Posterior vena cava (tissue), 2 donors: Measurements from ENCODE around the gene LTA4H. TPM values are rescaled to one million over a fixed set of nuclear protein-coding genes. Genes with fewer than 3 reads are reported as not detected.
"Not testable (repeated sequence)": the region's sequence is repeated elsewhere in the genome, so short reads cannot be mapped to it uniquely, and the experiment has no call there.

Experiments
- DNase-seq: peaks from one replicate; pipeline ENCODE4 v3.0.0-alpha.2; 2020; ENCODE audit warnings: low spot score
- intact Hi-C, 2 donors: fragments of 100-400 bp; cut with DNase I; formaldehyde crosslinking; loops; one replicate each; pipeline versions ENCODE4 v1.14.1 to v1.14.2; 2022 to 2023
- long read RNA-seq, 2 donors: library from polyadenylated mRNA; unstranded; transcript quantifications; one replicate each; pipeline ENCODE4 v2.0.0, GENCODE V29; 2020 to 2021
- total RNA-seq, 2 donors: library from RNA; stranded (reverse); fragmentation: NEBNext Ultra II Directional; extraction: Animal tissue kit (Norgen Biotek cat#: 25700); gene quantifications; one replicate each; pipeline ENCODE4 v1.2.1, GENCODE V29; 2021
- donor health status: DM: yes; HTN: yes; CAD: no.
- donor health status: DM: yes; HTN: yes; CAD: no.

LTA4H gene
- 10 to 100 TPM; 38.2 to 38.4 TPM for total RNA-seq
- long read RNA-seq, donor 1, transcript LTA4H-201 (19 exons, 2,139 nt), result major isoform, 11 of 15 reads
- long read RNA-seq, donor 1, partial matches to known transcripts, result 3 of 15 reads
- long read RNA-seq, donor 1, other reads (novel, unspliced or antisense), result 1 of 15 reads
- long read RNA-seq, donor 2, transcript LTA4H-201 (19 exons, 2,139 nt), result major isoform, 100 of 132 reads
- long read RNA-seq, donor 2, partial matches to known transcripts, result 8 of 132 reads
- long read RNA-seq, donor 2, other reads (novel, unspliced or antisense), result 24 of 132 reads

DNA sequence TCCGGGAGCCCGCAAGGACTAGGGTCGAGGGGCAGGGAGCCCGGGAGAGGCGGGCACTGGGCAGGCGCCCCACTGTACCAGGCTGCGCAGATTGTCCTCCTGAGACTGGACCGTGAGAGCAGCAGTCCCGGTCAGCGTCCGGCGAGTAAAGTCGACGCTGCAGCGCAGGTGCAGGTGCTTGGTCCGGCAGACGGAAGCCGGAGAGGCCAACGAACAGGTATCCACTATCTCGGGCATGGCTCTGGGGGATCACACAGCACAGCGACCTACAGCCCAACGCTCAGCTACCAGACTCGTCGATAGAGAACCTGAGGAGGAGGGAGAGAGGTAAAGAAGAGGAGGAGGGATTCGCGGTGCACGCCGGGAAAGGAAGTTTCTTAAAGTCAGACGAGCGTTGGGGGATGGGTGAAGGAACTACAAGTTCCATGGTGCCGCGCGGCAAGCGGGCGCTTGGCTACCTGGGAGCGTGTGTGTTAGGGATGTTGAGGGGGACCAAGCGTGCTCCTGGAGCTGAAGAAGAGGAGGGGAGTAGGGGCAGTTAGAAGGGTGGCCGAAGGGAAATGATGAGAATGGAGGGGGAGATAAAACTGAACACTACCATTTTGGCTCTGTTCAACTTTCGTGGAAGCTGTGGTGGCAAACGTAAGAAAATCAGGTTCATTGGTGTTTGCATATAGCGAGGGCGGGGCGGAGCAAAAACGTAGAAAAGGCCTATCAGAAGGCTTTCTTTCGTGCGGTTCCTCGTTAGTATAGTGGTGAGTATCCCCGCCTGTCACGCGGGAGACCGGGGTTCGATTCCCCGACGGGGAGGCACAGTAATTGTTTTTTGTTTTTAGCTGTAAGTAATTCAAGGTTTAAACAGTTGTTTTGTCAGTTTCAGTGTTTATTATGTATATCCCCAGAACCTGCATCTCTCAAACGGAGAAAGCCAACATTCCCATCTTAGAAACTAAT is at the start of gene LTA4H:
LTA4H (minus strand) TSS at position 305 of the 954 bp plus-strand sequence; CDS start at position 237, 68 bp downstream.
- intact Hi-C loops, result no loop called here
- DNase-seq, result peak; percentile 98

DNA sequence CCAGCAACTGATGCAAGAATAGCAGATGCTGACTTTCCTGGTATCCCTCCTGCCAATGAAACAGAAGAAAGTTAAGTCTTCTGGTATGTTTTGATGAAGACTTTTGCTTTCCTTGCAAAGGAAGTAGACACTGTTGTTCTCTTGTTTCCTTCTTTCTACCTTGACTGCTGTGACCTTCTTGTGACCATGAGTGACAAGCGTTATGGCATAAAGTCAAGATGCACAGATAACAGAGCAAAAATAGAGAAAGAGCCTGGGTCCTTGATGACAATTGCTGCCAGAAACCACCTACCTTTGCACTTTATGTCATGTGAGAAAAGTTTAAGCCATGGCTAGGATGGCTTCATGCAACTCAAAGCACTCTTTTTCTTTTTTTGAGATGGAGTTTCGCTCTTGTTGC is 49.2 kb upstream of the LTA4H start:
- intact Hi-C loops, result no loop called here
- DNase-seq, result no peak

DNA sequence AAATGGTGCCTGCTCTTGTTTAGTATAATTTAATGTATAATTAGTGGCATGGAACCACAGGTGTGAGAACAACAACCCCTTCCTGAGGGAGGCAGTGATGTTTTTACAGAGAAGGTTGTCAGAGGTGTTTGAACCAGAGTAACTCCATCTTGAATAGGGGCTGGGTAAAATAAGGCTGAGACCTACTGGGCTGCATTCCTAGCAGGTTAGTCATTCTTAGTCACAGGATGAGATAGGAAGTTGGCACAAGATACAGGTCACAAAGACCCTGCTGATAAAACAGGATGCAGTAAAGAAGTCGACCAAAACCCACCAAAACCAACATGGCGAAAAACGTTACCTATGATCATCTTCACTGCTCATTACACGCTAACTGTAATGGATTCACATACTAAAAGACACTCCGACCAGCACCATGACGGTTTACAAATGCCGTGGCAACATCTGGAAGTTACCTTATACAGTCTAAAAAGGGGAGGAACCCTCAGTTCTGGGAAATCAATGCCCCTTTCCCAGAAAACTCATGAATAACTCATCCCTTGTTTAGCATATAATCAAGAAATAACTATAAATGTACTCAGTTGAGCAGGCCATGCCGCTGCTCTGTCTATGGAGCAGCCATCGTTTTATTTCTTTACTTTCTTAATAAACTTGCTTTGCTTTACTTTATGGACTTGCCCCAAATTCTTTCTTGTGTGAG is 47.8 kb upstream of the LTA4H start:
- intact Hi-C loops, result no loop called here
- no peak for DNase-seq

DNA sequence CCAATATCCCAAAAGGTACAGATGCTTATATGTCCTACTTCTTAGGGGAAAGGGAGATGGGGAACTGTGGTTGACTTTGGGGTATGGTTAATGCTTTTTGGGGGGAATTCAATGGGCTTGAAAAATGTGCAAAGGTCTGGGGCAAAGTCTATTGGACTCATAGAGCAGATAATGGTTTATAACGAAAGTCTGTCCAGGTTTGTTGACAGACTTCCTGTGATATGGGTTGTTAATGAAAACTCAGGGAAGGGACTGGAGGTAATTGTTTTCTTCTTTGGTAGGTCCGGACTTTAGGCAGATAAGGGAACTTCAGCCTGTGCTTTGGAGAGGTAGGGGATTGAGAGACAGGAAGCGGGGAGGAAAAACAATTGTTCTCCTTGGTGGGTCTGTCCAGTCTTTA is 46.2 kb upstream of the LTA4H start:
- no peak for DNase-seq
- intact Hi-C loops, result no loop called here

DNA sequence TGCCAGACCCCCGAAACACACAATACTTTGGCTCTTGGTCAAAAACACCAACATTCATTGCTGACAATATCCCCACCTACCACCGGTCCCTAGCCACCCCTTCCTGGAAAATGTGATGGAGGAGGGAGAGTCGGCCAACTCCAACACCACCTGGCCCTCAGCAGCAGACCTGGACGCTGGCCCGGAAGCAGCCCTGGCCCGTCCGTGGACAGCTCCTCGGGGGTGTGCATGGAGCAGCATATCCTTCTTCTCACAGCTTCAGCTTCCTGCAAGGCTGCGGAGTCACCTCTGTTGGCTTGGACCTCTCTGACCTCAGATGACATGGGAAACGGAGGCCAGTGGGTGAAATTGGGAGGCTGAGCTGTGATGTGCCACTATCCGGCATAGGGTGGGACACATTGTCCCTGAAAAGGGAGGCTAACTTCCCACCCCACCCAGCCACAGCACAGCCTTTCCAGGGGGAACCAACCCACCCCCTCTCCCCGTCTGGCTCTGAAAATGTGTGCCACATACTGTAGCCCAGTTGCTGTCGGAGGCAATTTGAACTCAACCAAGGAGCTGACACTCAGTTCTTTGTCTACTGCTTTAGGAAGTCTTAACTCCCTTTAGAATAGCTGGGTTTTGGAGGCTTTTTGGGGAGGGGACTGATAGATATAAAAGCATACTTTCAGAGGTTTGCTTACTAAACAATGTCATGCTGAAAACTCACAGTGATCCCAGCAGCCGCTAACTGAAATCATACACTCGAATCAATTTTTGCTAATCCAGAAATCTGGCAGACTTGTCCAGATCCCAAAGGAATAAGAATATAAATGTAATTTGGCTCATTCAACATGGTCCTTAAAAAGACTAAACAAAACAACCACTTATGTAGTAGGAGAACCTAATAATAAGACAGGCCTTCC is 43.1 kb upstream of the LTA4H start:
- intact Hi-C loops, result no loop called here
- peak; percentile 88 for DNase-seq

DNA sequence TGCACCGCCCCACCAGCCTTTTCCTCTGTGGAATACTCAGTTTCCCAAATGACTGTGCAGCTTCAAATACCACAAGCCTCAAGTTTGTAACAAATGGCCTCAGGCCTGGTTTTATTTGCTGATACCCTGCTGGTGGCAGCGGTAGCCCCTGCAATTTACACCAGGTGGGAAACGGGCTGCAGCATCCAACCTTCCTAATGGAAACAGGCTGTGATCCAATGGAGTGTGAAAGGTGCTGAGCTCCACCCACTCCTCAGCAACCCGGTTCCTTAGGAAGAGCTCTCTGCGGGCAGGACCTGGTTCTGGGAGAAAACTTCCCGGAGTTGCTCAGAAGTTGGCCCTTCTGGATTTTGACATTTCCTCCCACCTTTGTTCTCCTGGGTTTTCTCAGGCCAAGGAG is 41.7 kb upstream of the LTA4H start:
- no peak for DNase-seq
- intact Hi-C loops, result no loop called here

DNA sequence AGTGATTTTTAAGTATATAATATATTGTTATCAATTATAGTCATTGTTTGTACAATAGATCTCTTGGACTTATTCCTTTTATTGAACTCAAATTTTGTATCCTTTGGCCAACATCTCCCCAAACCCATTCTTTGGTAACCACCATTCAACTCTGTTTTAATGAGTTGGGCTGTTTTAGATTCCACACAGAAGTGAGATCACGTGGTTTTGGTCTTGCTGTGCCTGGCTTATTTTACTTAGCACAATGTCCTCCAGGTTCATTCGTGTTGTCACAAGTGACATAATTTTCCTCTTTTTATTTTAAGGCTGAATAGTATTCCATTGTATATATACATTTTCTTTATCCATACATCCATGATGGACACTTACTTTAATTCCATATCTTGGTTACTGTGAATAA is 40.2 kb upstream of the LTA4H start:
- DNase-seq, result no peak
- intact Hi-C loops, result no loop called here

DNA sequence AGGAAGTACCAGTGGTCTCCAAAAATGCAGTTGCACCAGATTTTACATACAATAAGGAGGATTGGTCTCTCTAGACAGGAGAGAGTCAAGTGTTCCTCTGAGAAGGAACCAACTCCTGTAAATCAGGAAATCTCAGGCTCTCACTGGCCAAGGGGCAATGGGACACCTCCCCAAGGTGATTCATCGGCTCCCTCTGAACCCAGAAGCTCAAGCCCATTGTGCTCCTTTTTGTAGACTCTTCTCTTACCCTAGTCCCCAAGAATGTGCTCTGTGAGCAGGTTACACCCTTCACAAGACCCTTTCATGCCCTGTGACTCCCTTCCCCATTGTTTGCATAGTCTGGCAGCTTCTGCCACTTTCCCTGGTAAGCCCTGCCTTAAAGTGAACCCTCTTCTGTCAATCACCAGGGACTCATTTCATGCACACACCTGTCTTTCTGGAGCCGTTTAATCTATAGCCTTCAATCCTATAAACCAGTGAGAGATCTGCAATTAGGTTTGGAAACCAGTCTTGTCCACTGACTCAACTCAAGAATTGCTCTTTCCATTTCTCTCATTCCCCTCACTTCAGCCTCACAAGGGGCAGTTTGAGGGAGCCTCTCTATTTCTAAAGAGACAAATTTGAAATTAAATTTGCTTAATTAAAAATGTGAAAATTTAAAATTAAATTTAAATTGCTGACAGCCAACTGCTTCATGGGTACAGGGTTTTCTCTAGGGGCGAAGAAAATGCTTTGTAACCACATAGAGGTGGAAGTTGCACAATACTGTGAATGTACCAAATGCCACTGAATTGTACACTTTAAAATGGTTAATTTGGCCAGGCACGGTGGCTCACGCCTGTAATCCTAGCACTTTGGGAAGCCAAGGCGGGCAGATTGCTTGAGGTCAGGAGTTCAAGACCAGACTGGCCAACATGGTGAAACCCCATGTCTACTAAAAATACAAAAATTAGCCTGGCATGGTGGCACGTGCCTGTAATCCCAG is 38.3 kb upstream of the LTA4H start:
- intact Hi-C loops, result no loop called here
- DNase-seq, result no peak

DNA sequence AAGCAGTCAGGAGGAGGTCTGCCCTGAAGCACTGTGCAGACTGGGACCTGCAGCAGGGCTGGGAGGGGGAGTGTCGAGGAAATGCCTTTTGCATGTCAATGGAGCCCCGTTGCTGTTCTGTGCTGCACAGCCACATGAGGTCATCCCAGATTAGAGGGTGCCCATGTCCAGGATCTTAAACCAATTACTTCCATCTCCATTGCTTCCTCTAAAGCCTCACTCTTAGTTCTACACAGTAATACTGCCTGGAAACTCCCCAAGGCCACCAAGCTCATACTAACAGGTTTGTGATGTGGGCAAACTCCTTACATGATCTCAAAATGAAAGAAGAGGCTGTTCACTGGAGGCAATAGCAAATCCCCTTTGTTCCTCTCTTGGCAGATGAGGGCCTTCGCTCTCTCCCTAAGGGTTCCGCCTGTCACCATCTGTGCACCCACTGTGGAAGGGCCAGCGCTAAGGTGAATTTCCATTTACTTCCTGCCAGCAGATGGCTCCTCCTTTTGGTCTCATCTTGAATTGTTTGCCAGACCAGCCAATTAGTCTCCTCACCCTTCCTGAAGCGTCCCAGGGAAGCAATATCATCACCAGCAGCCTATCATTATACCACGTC is 35.4 kb upstream of the LTA4H start:
- DNase-seq, result no peak
- intact Hi-C loops, result no loop called here

DNA sequence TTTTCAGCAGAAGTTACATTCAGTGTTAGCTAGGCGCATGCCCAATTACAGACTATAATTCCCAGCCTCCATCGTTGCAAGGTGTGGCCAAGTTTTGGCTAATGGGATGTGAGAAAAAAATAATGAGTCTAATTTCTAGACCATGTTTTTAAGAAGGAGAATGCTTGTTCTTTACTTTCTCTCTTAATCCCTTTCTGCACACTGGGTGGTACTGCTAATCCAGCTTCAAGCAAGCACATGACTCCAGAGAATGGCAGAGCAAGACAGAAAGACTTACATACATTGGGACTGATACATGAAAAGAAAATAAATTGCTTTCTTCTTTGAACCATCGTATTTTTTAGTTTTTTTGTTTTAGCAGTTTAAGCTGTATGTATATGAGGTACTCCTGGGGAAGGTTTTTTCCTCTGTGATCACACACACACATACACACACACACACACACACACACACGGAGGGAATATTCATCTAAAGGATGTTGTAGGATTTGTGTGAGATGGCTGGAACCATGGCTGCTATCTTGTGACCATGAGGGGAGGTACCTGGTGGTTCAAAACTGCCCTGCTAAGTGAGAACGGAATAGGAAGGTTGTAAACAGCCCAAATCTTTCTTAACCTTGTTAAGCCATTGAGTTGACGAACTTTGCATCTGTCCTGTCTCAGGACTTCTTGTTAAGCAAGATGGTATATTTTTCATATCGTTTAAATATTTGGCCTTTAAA is 34.3 kb upstream of the LTA4H start:
- intact Hi-C loops, result loop anchor here (10.0 kb wide), 2 partner anchors 335 to 445 kb away; partner anchors contain the start of gene CDK17 (in 1 of the 2)

DNA sequence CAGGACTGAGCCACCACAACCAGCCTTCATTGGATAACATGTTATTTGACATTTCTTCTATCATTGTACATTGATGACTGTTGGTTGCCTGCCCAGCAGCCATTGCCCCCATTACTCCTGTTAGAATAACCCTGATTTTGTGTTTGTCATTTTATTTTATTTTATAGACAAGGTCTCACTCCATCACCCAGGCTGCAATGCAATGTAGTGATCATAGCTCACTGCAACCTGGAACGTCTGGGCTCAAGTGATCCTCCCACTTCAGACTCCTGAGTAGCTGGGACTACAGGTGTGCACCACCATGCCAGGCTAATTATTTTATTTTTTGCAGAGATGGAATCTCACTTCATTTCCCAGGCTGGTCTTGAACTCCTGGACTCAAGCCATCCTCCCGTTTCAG is 33.2 kb upstream of the LTA4H start:
- intact Hi-C loops, result loop anchor here (10.0 kb wide), 2 partner anchors 336 to 446 kb away; partner anchors contain the start of gene CDK17 (in 1 of the 2)
- no peak for DNase-seq

More for the DNA sequence above, 34.3 kb upstream of the LTA4H start:
- DNase-seq, result no peak

DNA sequence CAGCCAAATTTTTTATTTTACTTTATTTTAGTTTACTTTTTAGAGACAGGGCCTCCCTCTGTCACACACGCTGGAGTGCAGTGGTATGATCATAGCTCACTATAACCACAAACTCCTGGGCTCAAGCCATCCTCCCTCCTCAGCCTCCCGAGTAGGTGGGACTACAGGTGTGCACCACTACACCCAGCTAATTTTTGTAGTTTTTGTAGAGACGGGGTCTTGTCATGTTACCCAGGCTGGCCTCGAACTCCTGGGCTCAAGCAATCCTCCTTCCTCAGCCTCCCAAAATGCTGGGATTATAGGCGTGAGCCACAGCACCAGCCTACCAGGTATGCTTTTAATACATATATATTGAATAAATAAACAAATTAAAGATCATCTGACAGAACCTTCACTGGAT is 32.7 kb upstream of the LTA4H start:
- DNase-seq, result no peak
- intact Hi-C loops, result loop anchor here (10.0 kb wide), 2 partner anchors 337 to 447 kb away; partner anchors contain the start of gene CDK17 (in 1 of the 2)

DNA sequence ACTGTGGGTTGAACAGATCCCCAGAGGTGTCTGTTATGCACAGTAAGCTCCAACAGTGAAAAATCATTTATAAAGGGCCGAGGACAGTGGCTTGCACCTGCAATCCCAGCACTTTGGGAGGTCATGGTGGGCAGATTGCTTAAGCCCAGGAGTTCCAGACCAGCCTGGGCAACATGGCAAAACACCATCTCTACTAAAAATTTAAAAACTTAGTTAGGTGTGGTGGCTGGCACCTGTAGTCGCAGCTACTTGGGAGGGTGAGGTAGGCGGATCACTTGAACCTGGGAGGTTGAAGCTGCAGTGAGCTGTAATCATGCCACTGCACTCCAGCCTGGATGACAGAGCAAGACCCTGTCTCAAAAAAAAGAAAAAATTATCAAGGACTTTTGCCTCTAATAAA is 30.4 kb upstream of the LTA4H start:
- intact Hi-C loops, result loop anchor here (10.0 kb wide), 2 partner anchors 339 to 449 kb away; partner anchors contain the start of gene CDK17 (in 1 of the 2)
- not testable (repeated sequence) for DNase-seq

DNA sequence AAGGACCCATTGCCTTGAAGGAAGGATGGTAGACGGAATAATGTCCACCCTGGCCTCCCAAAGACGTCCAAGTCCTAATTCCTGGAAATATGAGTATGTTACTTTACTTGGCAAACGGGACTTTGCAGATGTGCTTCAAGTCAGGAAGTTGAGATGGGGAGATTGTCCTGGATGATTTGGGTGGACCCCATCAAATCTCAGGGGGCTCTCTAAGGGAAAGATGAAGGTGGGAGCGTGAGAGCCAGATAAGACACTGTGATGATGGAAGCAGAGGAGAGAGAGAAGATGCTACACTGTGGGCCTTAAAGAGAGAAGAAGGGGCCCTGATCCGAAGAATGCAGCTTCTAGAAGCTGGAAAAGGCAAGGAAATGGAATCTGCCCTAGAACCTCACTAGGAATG is 29.6 kb upstream of the LTA4H start:
- intact Hi-C loops, result loop anchor here (5.0 to 10.0 kb wide), 4 partner anchors 152 to 450 kb away; partner anchors contain the start of gene CDK17 (in 1 of the 2)

DNA sequence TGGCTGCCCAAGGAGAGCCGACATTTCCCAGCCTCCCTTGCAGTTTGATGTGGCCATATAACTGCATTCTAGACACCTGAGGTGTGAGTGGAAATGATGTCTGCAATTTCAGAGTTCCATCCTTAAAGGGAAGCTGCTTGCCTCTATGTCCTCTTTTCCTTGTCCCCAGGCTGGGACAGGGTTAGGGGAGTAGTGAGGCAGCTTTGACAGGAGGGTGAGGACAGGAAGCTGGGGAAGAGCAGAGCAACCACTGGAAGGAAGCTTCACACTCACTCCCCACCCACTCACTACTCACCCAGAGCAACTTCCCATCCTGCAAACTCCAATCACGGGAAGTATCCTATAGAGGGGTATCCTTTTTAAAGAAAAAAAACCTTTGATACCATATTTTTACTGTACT is 28.9 kb upstream of the LTA4H start:
- intact Hi-C loops, result loop anchor here (5.0 to 10.0 kb wide), 4 partner anchors 153 to 451 kb away; partner anchors contain the start of gene CDK17 (in 1 of the 2)
- DNase-seq, result no peak

More for the DNA sequence above, 29.6 kb upstream of the LTA4H start:
- DNase-seq, result no peak

DNA sequence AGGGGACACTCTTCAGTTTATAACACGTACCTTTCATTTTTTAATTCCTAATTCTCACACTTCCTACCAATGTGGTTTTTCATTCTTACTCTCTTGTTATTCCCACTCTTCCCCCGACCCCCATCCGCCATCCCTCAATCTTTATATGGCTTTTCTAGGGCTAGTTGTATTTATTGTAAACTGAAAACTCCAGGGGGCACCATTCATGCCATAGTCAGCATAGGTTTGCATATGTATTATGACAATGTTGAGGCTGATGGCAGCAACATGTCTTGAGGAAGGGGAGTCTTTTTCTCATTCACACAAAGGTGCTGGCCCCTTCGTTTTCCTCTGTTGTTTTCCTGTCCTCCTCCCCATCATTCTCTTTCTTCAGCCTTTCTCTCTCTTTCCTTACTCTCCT is 27.7 kb upstream of the LTA4H start:
- no peak for DNase-seq
- intact Hi-C loops, result loop anchor here (5.0 to 10.0 kb wide), 4 partner anchors 154 to 452 kb away; partner anchors contain the start of gene CDK17 (in 1 of the 2)
